Measurements from ENCODE around the gene SLCO1B1.

The SLCO1B1 gene

DNA sequence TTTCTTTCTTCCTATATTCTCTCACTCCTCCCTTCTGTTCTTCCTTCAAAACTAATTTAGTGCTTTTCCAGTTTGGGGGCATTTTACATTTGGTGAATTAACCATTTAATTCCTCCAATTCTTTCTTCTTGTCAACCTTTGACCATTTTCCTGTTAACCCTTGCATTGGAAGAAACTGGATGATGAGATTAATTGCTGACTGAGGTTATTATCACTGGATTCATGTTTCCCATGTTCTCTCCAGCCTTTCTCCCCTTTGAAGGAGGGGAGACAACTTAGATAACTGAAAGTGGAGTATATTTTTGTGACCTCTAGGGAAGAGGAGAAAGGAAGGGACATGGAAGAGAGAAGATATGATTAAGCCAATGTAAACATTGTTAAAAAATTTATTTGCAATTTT is 133.2 kb downstream of the SLCO1B1 start:
- TF ChIP-seq CTCF (IDR thresholded peaks at IDR 0.05; ENCODE audit: low read length) (no peak), EZH2 (IDR thresholded peaks at IDR 0.05; ENCODE audit: borderline replicate concordance, low read length) (no peak)
- Histone ChIP-seq H3K9ac (ENCODE audit: low read length) (no peak overlapping the region), H3K36me3 (ENCODE audit: insufficient read depth, low read length) (no peaks in the 10 kb centered on the region), H3K27ac (ENCODE audit: low read depth, low read length, poor library complexity, severe bottlenecking) (no peak overlapping the region), H2AFZ (ENCODE audit: low read length) (no peak overlapping the region), H3K9me2 (ENCODE audit: low read depth, low read length) (no peaks in the 10 kb centered on the region), H3K4me1 (ENCODE audit: insufficient read depth, low read length, severe bottlenecking) (no peaks in the 10 kb centered on the region), H3F3A (ENCODE audit: insufficient read depth, low read length) (no peaks in the 10 kb centered on the region), H4K20me1 (ENCODE audit: insufficient read depth, low read length) (no peaks in the 10 kb centered on the region), H3K79me2 (ENCODE audit: insufficient read depth, low read length) (no peaks in the 10 kb centered on the region), H3K27me3 (ENCODE audit: insufficient read depth, low read length) (no peaks in the 10 kb centered on the region), H3K4me3 (ENCODE audit: low read depth, low read length, poor library complexity, severe bottlenecking) (no peak overlapping the region), H3K9me3 (ENCODE audit: low read length) (no peaks in the 10 kb centered on the region), H3K4me2 (ENCODE audit: low read length) (no peak overlapping the region)

GRCh38 chr12:21265932-21266331 is 134.9 kb downstream of the SLCO1B1 start:
- Histone ChIP-seq H3K9ac (ENCODE audit: low read length) (no peak overlapping the region), H3K4me3 (ENCODE audit: low read depth, low read length, poor library complexity, severe bottlenecking) (no peak overlapping the region), H2AFZ (ENCODE audit: low read length) (no peak overlapping the region), H3K79me2 (ENCODE audit: insufficient read depth, low read length) (no peaks in the 10 kb centered on the region), H3K4me1 (ENCODE audit: insufficient read depth, low read length, severe bottlenecking) (no peaks in the 10 kb centered on the region), H3K27me3 (ENCODE audit: insufficient read depth, low read length) (no peaks in the 10 kb centered on the region), H3K27ac (ENCODE audit: low read depth, low read length, poor library complexity, severe bottlenecking) (no peak overlapping the region), H3K9me2 (ENCODE audit: low read depth, low read length) (no peaks in the 10 kb centered on the region), H3F3A (ENCODE audit: insufficient read depth, low read length) (no peaks in the 10 kb centered on the region), H3K9me3 (ENCODE audit: low read length) (no peaks in the 10 kb centered on the region), H3K4me2 (ENCODE audit: low read length) (no peak overlapping the region), H3K36me3 (ENCODE audit: insufficient read depth, low read length) (no peaks in the 10 kb centered on the region), H4K20me1 (ENCODE audit: insufficient read depth, low read length) (no peaks in the 10 kb centered on the region)
- TF ChIP-seq EZH2 (IDR thresholded peaks at IDR 0.05; ENCODE audit: borderline replicate concordance, low read length): no peak
- no peak for TF ChIP-seq CTCF (IDR thresholded peaks at IDR 0.05; ENCODE audit: low read length)

DNA sequence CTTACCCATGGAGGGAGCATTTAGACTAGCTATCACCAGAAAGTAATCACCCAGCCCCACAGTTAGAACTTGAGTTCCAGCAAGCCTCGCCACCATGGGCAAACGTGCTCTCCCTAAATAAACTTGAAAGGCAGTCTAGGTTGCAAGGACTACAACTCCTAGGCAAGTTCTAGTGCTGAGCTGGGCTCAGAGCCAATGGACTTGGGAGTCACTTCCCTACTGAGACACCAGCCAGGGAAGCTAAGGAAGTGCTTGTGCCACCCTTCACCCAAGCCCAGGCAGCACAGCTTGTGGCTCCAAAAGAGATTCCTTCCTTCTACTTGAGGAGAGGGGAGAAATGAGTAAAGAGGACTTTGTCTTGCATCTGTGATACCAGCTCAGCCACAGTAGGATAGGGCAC is 145.8 kb downstream of the SLCO1B1 start:
- Histone ChIP-seq H2AFZ (ENCODE audit: low read length) (no peak overlapping the region), H3K27ac (ENCODE audit: low read depth, low read length, poor library complexity, severe bottlenecking) (no peak overlapping the region), H3K4me1 (ENCODE audit: insufficient read depth, low read length, severe bottlenecking) (no peaks in the 10 kb centered on the region), H3K9me3 (ENCODE audit: low read length) (no peaks in the 10 kb centered on the region), H3K36me3 (ENCODE audit: insufficient read depth, low read length) (no peaks in the 10 kb centered on the region), H3K27me3 (ENCODE audit: insufficient read depth, low read length) (no peaks in the 10 kb centered on the region), H3K4me2 (ENCODE audit: low read length) (no peak overlapping the region), H3K4me3 (ENCODE audit: low read depth, low read length, poor library complexity, severe bottlenecking) (no peak overlapping the region), H4K20me1 (ENCODE audit: insufficient read depth, low read length) (no peaks in the 10 kb centered on the region), H3K9me2 (ENCODE audit: low read depth, low read length) (no peaks in the 10 kb centered on the region), H3F3A (ENCODE audit: insufficient read depth, low read length) (no peaks in the 10 kb centered on the region), H3K79me2 (ENCODE audit: insufficient read depth, low read length) (no peaks in the 10 kb centered on the region), H3K9ac (ENCODE audit: low read length) (no peak overlapping the region)
- TF ChIP-seq EZH2 (IDR thresholded peaks at IDR 0.05; ENCODE audit: borderline replicate concordance, low read length) (no peak), CTCF (IDR thresholded peaks at IDR 0.05; ENCODE audit: low read length) (no peak)
